Activated naive CD4-positive, alpha-beta T cell treated with Interleukin-2 at 50 U/mL for 16 hours (primary cell): ENCODE measurements around the gene RARA.

Source experiments
- DNase-seq: peaks from one replicate; pipeline ENCODE4 v3.0.0-alpha.2; 2020

The RARA gene

DNA sequence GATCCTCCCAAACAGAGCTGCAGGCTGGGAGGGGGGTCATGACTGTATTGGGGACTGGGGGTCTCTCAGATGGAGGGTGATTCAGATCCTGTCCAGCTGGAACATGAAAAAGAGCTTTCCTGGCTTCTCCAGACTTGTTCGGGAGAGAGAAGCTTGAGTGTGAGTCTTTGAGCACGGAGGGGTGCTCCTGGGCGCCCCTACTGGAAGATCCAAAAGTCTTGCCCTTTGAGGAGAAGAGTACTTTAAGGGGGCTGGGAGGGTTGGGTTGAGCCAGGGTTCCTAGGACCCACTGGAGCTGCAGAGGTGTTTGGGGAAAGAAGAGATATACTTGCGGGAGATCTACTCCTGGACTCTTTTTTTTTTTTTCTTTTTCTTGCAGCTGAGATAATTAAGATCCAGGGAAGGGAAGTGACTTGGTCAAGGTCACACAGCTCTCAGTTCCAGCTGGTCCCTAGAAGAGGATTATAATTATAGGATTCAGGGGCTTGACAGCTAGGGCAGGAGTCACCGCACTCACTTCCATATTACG lies 8.4 kb downstream of the RARA start:
- DNase-seq, result peak; percentile 60

DNA sequence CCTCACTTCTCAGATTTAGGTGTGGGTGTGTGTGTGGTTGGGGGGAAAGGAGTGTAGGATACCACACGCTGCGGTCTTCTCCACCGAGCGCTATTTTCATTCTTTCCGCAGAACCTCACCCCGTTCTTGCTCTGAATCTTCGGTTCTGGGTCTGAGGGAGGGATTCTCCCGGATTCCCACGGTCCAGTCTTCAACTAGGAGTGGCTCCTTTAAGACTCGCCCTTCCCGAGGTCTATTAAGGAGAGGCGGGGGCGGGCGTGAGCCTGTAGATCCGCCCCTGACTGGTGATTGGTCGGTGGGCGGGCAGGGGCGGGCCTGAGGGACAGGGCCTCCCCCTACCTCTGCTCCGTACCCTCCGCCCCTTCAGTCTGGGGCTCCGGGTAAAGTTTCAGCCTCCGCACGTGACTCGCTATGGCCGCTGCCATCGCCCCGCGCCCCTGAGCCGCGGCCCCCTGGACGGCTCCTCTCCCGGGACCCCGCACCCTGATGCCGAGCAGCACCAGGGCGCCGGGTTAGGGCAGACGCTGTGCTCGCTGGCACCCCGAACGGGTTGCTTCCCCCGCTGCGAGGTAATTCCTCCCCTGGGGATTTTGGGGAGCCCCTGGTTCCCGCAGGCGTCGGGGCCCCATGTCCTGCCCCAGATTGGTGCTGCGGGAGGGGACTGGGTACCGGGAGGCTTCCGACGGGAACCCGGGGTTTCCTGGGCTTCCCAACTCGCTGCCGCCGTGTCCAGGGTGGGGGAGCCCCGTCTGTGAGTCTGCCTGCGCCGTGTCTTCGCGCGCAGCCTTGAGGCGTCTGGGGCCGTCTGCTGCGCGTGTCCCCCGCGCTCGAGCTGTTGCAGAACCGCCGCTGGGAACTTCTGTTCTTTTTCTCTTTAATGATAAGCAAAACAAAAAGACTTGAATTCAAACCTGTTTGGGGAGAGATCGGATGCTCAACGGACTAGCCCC lies 9.2 kb downstream of the RARA start:
- peak; percentile 92 for DNase-seq

DNA sequence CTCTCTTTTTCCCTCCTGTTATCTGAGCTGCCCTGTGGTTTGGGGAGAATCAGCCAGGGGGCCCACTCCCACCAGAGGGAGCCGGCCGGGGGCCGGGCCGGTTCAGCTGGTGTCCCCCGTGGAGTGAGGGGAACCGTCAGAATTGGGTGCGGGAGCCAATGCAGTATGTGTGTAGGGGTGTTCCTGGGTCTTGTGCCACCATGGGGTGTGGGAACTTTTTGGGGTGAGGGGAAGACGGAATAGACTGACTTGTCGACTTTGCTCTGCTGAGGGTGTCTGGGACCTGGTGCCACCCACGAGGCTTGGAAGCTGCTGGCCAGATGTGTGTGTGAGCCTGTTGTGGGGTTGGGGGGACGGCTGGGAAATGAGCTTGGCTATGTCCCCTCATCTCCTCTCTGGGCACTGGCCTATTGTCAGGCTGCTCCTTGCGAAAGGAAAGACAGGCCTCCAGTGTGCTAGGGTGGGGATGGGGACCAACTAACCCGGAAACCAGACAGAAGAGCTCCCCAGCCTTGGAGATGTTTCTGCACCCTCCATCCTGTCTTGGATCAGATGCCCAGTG lies 9.9 kb downstream of the RARA start:
- peak; percentile 18 for DNase-seq

DNA sequence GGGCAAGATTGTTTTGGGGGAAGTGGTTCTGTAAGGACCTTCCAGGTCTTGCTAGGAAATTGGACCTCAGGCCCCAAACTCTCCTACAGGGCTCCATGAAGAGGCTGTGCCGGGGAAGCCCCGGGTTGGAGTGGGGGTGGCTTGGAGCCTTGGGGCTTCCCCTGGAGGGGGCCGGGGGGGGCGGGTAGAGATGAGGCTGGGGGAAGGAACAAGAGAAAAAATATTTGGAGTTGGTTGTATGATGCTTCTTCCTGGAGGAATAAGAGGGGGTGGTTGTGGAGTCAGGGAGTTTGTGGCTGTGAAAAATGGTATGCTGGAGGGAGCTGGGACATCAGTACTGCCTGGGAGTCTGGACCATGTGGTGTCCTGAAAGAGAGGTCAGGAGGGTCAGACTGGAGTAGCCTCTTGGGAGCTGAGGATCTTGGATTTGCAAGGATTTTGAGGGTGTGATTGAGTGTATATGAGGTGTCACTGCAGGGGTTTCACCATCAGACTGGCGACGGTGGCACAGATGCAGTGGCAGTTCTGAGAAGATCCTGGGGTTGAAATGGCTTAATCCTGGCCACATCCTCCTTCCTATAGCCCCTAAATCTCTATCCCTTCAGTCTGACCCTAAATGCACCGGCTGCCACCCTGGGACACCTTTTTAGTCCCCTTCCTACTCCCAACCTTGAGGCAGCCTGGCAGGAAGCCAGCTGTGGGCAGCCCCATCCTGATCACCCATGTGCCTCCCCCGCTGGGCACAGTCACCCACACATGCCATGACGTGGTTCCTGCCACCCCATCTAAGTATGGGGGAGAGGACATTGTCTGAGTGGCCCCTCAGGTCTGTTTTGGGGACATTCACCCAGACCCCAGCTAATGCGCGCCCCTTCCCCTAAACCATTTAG lies 10.9 kb downstream of the RARA start:
- DNase-seq, result peak; percentile 79

DNA sequence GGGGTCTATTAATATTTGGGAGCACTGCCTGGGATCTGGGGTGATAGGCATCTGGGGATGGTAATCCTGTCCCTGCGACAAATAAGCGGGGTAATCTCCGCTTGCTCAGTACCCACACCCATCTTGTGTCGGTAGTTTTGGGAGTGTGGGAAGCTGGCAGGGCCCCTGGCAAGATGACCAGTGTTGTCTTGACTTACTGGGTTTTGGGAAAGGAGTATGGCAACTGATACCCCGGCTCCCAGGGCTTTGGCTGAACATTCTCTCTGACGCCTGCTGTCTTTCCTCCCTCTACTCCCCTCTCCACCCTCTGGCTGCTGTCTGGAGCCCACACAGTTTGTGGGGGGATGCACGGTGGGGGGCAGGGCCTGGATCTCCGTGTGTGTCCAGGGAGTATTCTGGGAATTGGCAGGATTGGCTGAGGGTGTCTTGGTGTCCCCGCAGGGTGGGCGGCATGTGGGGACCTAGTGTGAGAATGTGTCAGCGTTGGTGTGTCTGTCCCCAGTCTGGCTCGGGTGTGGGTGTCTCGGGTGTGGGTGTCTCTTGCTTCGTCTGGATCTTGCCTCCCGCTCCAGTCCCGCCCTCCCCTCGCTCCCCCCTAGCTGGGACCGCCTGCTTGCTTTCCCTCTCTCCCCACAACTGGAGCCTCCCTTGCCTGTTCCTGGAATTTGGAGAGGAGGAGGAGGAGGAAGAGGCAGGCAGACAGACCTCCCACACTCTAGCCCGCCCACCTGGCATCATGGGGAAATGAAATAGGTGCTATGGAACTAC lies 12.0 kb downstream of the RARA start:
- no peak for DNase-seq

DNA sequence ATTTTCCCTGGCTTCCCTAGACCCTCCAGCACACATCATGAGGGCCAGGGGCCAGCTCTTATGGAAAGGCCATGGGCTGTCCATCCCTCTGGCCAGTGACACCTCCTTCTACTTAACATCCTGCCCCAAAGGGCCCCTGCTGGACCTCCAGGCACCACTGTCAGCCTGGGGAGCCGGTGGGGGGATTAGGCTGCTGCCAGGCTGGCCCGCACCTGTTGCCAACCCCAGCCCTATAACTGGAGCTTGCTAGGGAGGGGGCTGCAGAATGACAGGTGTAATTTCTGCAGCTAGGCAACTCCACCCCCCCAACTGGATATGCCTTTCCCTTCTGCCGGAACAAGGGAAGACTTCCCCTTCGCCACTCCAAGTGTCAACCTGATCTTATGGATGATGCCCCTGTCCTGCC lies 12.5 kb downstream of the RARA start:
- DNase-seq, result no peak

DNA sequence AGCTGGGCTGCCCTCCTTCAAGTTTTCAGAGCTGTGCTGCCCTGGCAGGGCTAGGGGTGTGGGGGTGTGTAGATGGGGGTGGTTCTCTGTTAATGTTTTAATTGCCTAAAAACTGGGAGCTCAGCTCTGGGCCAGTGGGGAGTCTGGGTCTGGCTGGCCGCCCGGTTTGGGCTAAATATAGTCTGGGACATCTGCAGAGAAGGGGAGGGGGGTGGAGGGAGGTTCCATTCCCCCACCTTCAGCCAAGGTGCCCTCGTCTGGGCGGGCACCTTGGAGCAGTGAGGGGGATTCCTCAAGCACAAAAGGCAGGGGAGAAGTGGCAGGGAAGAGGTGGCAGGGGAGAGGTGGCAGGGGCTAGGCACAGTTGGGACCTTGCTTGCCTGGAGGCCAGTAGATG lies 13.0 kb downstream of the RARA start:
- no peak for DNase-seq

DNA sequence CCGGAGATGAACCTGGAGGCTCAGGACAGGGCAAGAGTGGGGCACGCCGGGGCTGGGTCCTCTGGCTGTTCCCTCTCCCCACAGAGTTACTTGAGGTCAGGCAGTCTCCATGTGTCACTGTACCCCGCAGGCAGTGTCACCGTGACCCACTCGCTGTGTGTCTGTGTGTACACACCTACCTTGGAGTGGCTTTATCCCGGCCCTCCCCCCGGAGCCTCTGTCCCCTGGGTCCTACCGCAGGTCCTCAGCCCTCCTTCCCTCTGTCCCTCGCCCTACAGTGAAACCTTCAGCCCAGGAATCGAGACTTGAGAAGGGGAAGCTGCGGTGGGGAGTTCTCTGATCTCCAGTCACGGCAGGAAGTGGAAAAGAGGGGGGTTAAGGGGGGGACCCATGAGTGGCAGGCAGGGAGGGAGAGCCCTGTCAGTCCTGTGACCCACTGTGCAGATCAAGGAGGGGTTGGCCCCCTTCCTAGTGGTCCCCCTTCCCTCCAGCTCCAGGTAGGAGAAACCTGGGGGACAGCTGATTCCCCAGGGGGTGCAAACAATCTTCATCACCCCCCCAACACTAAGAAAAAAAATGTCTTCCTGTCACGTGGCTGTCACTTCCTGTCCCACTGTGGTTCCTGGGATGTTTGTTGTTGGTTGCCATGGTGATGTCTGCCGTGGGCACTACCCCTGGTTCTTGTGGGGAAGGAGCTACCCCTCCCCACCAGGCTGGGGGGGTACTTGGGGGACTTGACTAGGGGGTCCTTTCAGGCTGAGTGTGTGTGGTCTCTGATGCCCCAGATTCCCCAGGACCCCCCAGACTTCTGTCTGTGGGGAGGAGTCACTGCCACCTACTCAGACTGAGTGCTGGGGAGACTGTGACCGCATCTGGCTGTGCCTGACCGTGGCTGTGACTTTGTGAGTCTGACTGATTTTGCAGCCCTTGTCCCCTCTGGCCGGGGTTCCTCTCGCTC lies 13.7 kb downstream of the RARA start:
- DNase-seq, result peak; percentile 84

DNA sequence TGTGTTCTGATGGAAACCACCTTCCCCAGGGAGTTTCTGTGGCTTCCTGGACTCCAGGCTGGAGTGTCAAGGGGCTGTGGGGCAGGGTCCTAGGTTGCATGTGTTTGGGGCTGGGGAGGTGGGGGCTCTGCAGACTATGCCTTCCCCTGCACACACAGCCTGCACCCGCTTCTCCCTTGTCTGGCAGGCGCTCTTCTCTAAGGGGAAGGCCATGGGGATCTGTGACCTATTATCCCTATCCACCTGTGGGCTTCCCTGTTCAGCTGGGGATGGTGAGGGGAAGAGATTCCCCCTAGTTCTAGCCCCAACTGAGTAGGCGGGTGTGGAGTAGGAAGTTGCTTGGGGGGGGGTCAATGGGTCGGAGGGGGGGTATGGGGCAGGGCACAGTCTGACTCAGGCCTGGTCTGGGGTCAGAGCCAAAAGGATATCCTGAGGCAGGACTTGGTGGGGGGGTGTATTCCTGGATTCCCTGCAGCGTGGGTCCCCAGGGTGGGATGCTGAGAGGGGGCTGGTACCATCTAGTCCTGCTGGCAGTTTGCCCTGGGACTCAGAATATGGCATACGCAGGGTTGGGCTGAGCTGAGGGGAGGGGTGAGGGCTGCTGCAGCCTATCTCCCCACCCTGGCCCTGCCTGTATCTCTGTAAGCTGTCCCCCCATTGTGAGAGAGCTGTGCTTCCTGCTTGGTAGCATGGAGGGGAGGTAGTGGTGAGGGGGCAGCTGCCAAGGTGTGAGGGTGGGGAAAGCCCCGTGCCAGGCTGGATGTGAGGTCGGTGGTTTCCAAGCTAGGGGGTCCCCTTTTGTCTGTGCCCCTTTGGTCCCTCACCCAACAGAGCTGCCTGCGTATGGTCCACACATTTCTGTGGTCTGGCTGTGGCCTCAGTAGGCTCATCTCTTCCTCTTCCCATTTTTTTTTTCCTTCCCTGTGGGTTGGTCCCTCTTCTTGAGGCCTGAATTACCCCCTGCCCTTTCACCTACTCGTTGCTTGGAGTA lies 14.7 kb downstream of the RARA start:
- DNase-seq, result peak; percentile 74

DNA sequence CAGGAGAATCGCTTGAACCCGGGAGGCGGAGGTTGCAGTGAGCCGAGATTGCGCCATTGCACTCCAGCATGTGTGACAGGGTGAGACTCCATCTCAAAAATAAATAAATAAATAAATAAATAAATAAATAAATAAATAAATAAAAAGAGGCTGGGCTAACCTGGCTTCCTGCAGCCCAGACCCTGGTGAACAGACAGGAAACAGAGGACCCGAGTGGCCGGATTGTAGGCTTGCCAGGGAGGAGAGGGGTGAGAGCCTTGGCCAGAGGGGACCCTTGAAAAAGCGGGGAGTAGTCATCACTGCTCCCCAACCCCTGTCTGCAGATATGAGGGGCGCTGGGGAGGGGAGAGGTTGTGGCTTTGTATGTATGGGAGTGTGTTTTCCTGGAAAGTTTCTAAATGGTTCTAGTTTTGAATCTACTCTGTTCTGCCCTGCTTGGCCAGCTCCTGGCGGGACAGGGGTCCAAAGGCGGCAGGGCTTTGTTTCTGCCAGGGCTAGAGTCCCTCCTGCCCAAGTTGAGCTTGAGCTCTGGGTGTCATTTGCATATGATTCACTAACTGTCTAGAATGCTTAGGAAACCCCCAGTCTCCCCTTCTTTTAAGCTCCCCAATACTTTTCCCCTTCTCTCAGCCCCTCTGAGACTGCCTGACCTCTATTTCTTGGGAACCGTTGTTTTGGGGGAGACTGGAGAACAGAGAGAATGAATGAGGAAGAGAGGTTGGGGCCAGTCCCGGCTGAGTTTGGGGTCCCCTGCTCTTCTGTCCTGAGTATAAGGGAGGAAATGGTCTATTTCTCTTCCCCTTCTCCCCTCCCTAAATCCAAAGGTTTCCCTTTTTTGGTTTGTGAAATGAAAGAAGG lies 16.4 kb downstream of the RARA start:
- no peak for DNase-seq

DNA sequence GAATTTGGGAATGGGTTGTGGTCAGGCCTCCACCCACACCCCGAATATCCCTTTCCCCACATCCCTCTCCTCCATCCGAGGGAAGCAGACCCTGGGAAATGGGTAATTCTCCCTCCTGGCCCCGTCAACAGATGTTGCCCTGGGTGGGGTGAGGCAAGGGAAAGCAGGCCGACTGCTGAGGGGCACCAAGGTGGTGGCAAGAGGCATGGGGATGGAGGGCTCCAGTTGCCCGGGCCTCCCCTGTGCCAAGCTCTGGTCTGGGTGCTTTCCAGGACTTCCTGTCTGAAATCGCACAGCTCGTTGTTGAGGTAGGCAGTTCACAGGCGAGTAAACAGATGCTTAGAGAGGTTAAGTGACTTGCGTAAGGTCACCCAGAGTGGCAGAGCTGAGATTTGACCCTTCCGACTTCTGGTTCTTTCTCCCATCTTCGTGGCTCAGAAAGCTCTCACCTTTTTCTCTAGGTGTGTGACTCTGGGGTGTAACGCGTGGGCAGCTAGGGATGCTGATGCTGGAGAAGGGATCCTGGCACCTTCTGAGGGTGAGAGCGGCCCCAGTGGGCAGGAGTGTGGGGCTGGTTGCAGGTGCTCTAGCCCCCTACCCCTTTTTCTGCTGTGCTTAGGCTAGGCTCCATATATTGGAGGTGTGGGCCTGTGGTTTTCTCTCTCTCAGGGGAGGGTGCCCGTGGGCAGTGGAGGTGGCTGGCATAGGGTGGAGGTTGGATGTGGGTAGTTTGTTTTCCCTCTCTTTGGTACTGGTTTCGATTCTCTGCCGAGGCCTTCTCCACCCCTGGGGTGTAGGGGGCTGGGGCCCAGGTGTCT lies 17.2 kb downstream of the RARA start:
- peak; percentile 53 for DNase-seq

DNA sequence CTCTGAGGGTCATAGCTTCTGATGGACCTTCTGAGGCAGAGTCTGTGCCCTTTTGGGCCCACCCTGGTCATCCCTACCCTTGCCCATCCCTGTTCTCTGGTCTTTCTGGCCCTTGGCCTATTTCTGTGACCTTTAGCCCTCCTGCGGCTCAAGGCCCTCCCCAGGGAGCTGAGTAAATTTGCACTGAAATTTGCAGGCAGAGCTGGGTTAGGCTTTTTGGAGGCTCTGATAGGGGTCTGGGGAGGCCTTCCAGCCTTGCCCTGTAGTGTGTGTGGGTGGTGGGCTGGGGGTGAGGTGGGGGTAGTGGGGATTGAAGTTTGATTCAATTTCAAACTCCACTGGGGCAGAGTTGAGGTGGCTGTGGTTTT lies 17.8 kb downstream of the RARA start:
- no peak for DNase-seq

DNA sequence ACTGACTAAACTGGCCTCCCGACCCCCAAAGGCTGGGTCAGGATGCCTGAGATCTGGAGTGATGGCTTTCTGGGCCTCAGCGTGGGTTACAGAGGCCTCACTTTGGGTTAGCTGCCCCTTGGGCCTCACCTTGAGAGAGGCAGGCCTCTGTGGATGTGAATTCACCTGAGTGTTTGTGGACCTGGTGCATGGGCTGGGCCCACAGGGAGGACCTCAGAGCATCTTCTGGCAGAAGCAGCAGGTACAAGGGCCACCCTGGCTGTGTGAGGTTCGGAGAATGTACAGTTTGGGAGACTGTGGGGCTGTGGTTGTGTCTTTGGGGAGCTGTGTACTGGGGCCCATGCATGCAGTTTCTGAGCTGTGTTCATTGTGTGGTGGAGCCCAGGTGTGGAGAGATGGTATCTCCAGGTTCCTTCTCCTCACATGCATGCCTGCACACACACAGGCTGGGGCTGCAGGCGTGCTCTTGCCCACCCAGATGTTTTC lies 18.3 kb downstream of the RARA start:
- no peak for DNase-seq

DNA sequence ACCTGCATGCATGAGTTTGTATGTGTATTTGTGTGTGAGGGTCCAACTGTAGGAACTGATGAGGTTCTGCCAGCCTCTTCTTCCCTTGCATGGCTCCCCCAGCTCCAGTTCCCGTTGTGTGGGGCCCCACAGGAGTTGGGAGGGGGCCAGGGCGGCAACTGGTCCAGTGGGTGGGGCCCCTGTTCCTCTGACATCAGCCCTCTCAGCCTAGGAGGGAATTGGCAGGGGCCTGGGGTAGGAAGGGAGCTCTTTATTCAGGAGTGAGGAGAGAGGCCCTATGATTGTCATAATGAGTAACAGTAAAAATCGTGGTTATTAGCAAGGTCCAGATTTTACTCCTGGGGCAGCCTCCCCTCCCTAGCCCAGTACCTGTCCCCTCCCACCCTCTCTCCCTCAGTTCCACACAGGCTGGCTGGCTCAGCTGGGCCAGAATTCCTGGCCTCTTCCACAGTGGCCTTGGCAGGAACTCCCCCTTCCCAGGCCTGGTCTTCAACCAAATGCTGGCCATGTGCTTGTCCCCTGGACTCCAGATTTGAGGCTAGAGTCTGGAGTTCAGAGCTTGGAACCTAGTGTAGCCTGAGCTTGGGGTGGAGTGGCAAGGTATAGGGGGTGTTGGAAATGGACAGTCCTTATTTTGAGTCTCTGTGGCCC lies 18.9 kb downstream of the RARA start:
- DNase-seq, result no peak

DNA sequence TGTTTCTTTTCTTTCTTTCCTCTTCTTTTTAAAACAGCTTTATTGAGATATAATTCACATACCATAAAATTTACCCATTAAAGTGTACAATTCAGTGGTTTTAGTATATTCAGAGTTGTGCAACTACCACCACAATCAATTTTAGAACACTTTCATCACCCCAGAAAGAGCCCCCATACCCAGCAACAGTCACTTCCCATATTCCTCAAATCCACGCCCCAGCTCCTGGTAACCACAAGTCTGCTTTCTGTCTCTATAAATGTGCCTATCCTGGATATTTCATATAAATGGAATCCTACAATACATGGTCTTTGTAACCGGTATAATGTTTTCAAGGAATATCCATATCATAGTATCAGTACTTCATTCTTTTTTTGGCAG lies 19.4 kb downstream of the RARA start:
- no peak for DNase-seq

DNA sequence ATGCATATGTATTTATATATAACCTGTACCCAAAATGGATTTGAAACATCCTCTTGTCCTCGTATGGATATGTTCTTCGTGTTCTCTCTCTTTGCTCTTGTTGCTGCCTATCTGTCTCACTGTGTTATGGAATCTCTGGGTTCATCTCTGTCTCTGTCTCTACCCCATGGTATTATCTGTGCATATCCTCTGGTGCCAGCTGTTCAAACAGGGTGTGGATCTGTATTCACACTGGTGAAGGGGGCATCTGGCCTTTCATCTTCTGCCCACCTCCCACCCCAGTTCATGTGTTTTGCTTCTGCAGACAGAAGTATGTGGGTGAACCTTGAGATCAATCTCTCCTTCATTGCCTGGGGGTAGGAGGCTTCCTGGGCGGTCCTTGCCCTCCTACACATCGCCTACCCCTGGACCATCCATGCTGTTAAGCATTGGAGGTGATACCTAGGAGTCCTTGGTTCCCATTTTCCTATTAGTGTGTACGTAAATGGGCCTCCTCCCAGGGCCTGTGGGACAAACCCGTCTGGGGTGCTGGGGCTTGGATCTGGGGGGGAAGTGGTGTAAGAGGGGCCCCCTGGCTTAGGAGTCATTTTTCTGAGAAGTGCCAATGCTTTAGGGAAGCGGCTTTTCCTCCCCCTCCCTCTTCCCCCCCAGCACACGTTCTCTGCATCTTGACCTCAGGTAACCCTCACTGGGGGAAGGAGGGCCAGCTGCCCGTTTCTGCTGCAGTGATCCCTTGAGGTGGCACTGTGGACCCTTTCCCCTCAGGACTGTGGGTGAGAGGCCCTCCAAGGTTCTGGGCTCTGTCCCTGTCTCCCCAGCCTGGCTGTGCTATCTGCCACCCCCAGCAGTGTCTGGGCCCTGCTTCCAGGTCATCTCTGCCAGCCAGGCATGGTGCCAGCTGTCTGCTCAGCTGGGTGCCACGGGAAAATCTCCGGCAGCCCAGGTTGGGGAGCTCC lies 21.1 kb downstream of the RARA start:
- DNase-seq, result no peak
